ENCODE measurements around the gene PTTG1IP. TPM values are rescaled to one million over a fixed set of nuclear protein-coding genes. Genes with fewer than 3 reads are reported as not detected.

PTTG1IP gene
- total RNA-seq, 1 donor from 2014 or later, result 209 TPM

Other genes starting within 250 kb of the PTTG1IP start
- not detected for gene KRTAP10-9, start 246.6 kb downstream of the PTTG1IP start, total RNA-seq
- not detected for gene KRTAP10-10, start 236.3 kb downstream of the PTTG1IP start, total RNA-seq
- not detected for gene KRTAP10-11, start 227.3 kb downstream of the PTTG1IP start, total RNA-seq
- not detected for gene KRTAP12-4, start 219.0 kb downstream of the PTTG1IP start, total RNA-seq
- gene KRTAP12-3, start 215.8 kb downstream of the PTTG1IP start, total RNA-seq, result not detected
- not detected for gene KRTAP12-2, start 206.8 kb downstream of the PTTG1IP start, total RNA-seq
- not detected for gene KRTAP12-1, start 191.5 kb downstream of the PTTG1IP start, total RNA-seq
- not detected for gene KRTAP10-12, start 176.5 kb downstream of the PTTG1IP start, total RNA-seq
- gene TSPEAR, start 162.1 kb downstream of the PTTG1IP start, total RNA-seq, result 0.27 TPM
- gene UBE2G2, start 71.9 kb downstream of the PTTG1IP start, total RNA-seq, result 76.9 TPM
- 88.2 TPM for gene SUMO3, start 55.6 kb downstream of the PTTG1IP start, total RNA-seq
- 468 TPM for gene ITGB2, start 47.2 kb upstream of the PTTG1IP start, total RNA-seq
- gene SLX9, start 66.3 kb upstream of the PTTG1IP start, total RNA-seq, result 15.7 TPM
- gene ADARB1, start 200.9 kb upstream of the PTTG1IP start, total RNA-seq, result 48.2 TPM

All from lower lobe of right lung (tissue), 1 donor.